GM12891 (cell line): Measurements from ENCODE around the gene ANO9.

Source experiments
- POLR2A ChIP-seq: IDR thresholded peaks from 2 replicates; pipeline ENCODE4 v1.6.1; 2011; ENCODE audit warnings: low read depth, low read length, control low read depth
- POLR2AphosphoS5 ChIP-seq: IDR thresholded peaks from 2 replicates; pipeline ENCODE4 v1.6.1; 2011; ENCODE audit warnings: low read depth, low read length, control low read depth

DNA sequence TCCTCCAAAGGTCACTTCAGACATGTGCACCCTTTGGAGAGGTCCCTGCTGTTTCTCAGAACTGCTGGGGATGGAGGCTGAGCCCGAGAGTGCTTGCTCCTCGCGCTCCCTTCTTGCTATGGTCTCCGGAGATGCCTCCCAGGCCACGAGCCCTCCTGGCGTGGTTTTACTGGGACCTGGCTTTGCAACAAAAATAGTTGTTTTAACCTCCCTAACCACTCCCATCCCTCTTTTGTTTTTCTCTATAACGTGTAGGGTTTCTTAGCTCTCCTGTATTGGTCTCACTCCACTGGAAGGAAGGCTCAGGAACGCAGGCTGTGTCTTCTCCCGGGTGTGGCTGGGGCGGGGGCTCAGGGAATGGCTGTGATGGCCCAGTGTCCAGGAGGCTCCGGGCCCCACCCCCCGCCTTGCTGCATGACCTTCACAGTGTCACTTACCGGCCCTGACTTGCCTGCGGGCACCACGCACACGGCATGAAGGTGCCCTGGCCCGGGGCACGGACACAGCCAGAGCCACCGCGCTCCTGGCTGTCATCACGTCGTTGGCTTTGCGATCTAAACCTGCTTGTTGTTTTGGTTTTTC is 13.8 kb upstream of the ANO9 start:
- no peak for TF ChIP-seq POLR2A
- TF ChIP-seq POLR2AphosphoS5, result no peak
